K562 (cell line): ENCODE measurements around the gene DHX57. TPM values are rescaled to one million over a fixed set of nuclear protein-coding genes. Genes with fewer than 3 reads are reported as not detected.

Experiments used
- BHLHE40 ChIP-seq: IDR thresholded peaks from 2 replicates; pipeline ENCODE4 v1.6.1; 2011; ENCODE audit warnings: low read length, improper control_type of control experiment
- E4F1 ChIP-seq: fragments of 250-450 bp; sonication (Bioruptor Pico); IDR thresholded peaks from 2 replicates; pipeline ENCODE4 v1.5.0; 2021; ENCODE audit warnings: mild to moderate bottlenecking, borderline replicate concordance
- EZH2 ChIP-seq: IDR thresholded peaks from 2 replicates; pipeline ENCODE4 v1.6.1; 2012; ENCODE audit warnings: low read depth, mild to moderate bottlenecking, inconsistent platforms, low read length, borderline replicate concordance
- GATAD2B ChIP-seq: fragments of 450-650 bp; IDR thresholded peaks from 2 replicates; pipeline ENCODE4 v1.6.1; 2017; ENCODE audit warnings: mild to moderate bottlenecking, borderline replicate concordance
- HOXB6 ChIP-seq: fragments of 250-450 bp; sonication (Bioruptor Pico); IDR thresholded peaks from 2 replicates; pipeline ENCODE4 v1.5.1; 2022; ENCODE audit warnings: mild to moderate bottlenecking, borderline replicate concordance
- HSF4 ChIP-seq: fragments of 250-450 bp; sonication (Bioruptor Pico); IDR thresholded peaks from 2 replicates; pipeline ENCODE4 v2.1.2; 2022; ENCODE audit warnings: mild to moderate bottlenecking, moderate library complexity, borderline replicate concordance
- NFYB ChIP-seq: IDR thresholded peaks from 2 replicates; pipeline ENCODE4 v1.6.1; 2011; ENCODE audit warnings: mild to moderate bottlenecking, moderate library complexity; ENCODE audit not compliant: insufficient read length; ENCODE audit errors: extremely low read depth
- RBM15 ChIP-seq: fragments of 200-400 bp; formaldehyde crosslinking; IDR thresholded peaks from 2 replicates; pipeline ENCODE4 v1.6.1; 2018; ENCODE audit warnings: mild to moderate bottlenecking, low read length, moderate library complexity; ENCODE audit not compliant: insufficient read depth
- TCF7L2 ChIP-seq: fragments of 150-350 bp; IDR thresholded peaks from 2 replicates; pipeline ENCODE4 v1.6.1; 2016; ENCODE audit warnings: low read depth, mild to moderate bottlenecking, low read length, moderate library complexity
- TSHZ1 ChIP-seq: fragments of 250-450 bp; sonication (Bioruptor Pico); IDR thresholded peaks from 2 replicates; pipeline ENCODE4 v1.4.0; 2020; ENCODE audit warnings: mild to moderate bottlenecking, moderate library complexity
- ZBED1 ChIP-seq: IDR thresholded peaks from 2 replicates; pipeline ENCODE4 v1.6.1; 2014
- ZMIZ1 ChIP-seq, 2 experiments: fragments of 150-350 bp in 1 of 2; IDR thresholded peaks; 2 replicates each; pipeline ENCODE4 v1.6.1; 2012 to 2016; ENCODE audit warnings: low read depth in 2 of 2, low read length in 2 of 2, mild to moderate bottlenecking in 1 of 2, moderate library complexity in 1 of 2
- ZNF140 ChIP-seq: fragments of 250-450 bp; sonication (Bioruptor Pico); IDR thresholded peaks from 2 replicates; pipeline ENCODE4 v1.8.0; 2021; ENCODE audit warnings: moderate library complexity, mild to moderate bottlenecking, inconsistent platforms
- ZNF449 ChIP-seq: fragments of 250-450 bp; sonication (Bioruptor Pico); IDR thresholded peaks from 2 replicates; pipeline ENCODE4 v1.8.0; 2022; ENCODE audit warnings: moderate library complexity, mild to moderate bottlenecking, inconsistent platforms
- ZNF695 ChIP-seq: fragments of 450-650 bp; formaldehyde crosslinking; IDR thresholded peaks from 2 replicates; pipeline ENCODE4 v1.4.0; 2020; ENCODE audit warnings: mild to moderate bottlenecking, moderate library complexity
- polyA plus RNA-seq, 8 experiments: library from polyadenylated mRNA; depleted of rRNA in 4 of 8; stranded (reverse) in 5 of 8; unstranded in 3 of 8; fragments of >200 nt; fragmentation: Nextera tagmentation in 2 of 8; fragmentation: Illumina TruSeq in 1 of 8; extraction: Ambion mirVana in 2 of 8; extraction: Trizol in 1 of 8; gene quantifications; 2 replicates each; pipeline versions ENCODE4 v1.2.1 to v1.2.3, GENCODE V29; 2011 to 2014; ENCODE audit warnings: inconsistent platforms in 1 of 8, missing spikeins in 1 of 8
- total RNA-seq, 7 experiments: library from RNA; depleted of rRNA in 6 of 7; stranded (reverse); fragments of >200 nt in 6 of 7; fragmentation: Illumina TruSeq in 2 of 7; extraction: Trizol in 2 of 7; gene quantifications; 2 replicates each; pipeline versions ENCODE4 v1.2.1 to v1.2.3, GENCODE V29; 2011 to 2021; ENCODE audit warnings: low replicate concordance in 1 of 7

DHX57 gene
- total and polyA plus RNA-seq, 9 of the 15 experiments (the other 6 are each of a cell fraction or from before 2014, with no cell fraction given) = 7.4 to 23.6 (median 17.9) TPM

- TF ChIP-seq E4F1 = no peak
- TF ChIP-seq GATAD2B = no peak
- peak; percentile 57; the same call in 1 of the 2 replicates for TF ChIP-seq TCF7L2
- TF ChIP-seq ZNF140 (CRISPR knock-in tag) = no peak
- TF ChIP-seq EZH2 = no peak
- TF ChIP-seq RBM15 = no peak
- no peak for TF ChIP-seq ZBED1
- peak; percentile 97 for TF ChIP-seq NFYB
- no peak for TF ChIP-seq ZMIZ1 (IDR thresholded peaks at IDR 0.05; ENCODE audit: low read depth in 2 of 2, low read length in 2 of 2)
- no peak for TF ChIP-seq ZNF695 (CRISPR knock-in tag)
- TF ChIP-seq TSHZ1 = no peak
- TF ChIP-seq HOXB6 (CRISPR knock-in tag) = no peak
- no peak for TF ChIP-seq HSF4
- no peak for TF ChIP-seq BHLHE40
- no peak for TF ChIP-seq ZNF449
Measured at GRCh38 chr2:38875576-38876367, at the start of gene DHX57, which contains the start of gene MORN2 (continued).
